ENCODE data around the gene GHRL. TPM values are rescaled to one million over a fixed set of nuclear protein-coding genes. Genes with fewer than 3 reads are reported as not detected.

The GHRL gene
- polyA plus RNA-seq, 2 of the 4 experiments (the other 2 are of a cell fraction): not detected

- Histone ChIP-seq H3K27ac (peak overlapping the region in 1 of 2 experiments; percentile 27; a peak in 1 of 6 replicates), H3K9me3 (no peaks in the 10 kb centered on the region), H3K4me3 (no peak overlapping the region), H3K4me2 (no peak overlapping the region), H3K4me1 (no peaks in the 10 kb centered on the region)
- ATAC-seq (peak; percentile 76 to 80), DNase-seq (ENCODE audit: low read depth in 1 of 2, low spot score in 1 of 2) (peak; percentile 72 to 78), FAIRE-seq (no peak)
- WGBS (ENCODE audit: missing lambda C conversion rate): 68% methylated on average over 2 of the region's 2 CpGs
- no peak for TF ChIP-seq PBX3 (IDR thresholded peaks at IDR 0.05)
- TF ChIP-seq FOSL2 (IDR thresholded peaks at IDR 0.05): no peak
- TF ChIP-seq FOSL2 (CRISPR knock-in tag; IDR thresholded peaks at IDR 0.05): peak; percentile 67
- peak; percentile 68 to 69 for TF ChIP-seq RAD21 (conservative IDR thresholded peaks at IDR 0.05 in 1 of 2, IDR thresholded peaks at IDR 0.05 in 1 of 2)
- peak; percentile 64 for TF ChIP-seq CTCF (IDR thresholded peaks at IDR 0.05)
- TF ChIP-seq SMC3 (IDR thresholded peaks at IDR 0.05): peak; percentile 52
- CTCF ChIA-PET: interaction anchor here (0.6 to 2.7 kb wide), 30 partner anchors 10 to 496 kb away, joined by 3 to 25 read pairs (median 4); partner anchors contain the start of genes BRK1, CRELD1 and EMC3
- POLR2A ChIA-PET: interaction anchor here (1.0 kb wide), 1 partner anchor 34 kb away, joined by 3 read pairs; the partner anchor contains the start of gene SEC13
Measured at GRCh38 chr3:10286596-10287295, 6.0 kb downstream of the GHRL start.

- CTCF ChIA-PET: interaction anchor here (0.8 to 2.7 kb wide), 22 partner anchors 10 to 459 kb away, joined by 3 to 25 read pairs (median 5); partner anchors contain the start of genes BRK1 and CRELD1
- H3K27ac ChIP-seq: no peak overlapping the region
- DNase-seq (ENCODE audit: low read depth in 1 of 2, low spot score in 1 of 2): no peak
- no peaks in the 10 kb centered on the region for H3K4me1 ChIP-seq
- 90% methylated on average over 5 of the region's 5 CpGs for WGBS (ENCODE audit: missing lambda C conversion rate)
- no peak overlapping the region for H3K4me2 ChIP-seq
- FAIRE-seq: no peak
- ATAC-seq: no peak
- POLR2A ChIA-PET: no interaction called here
- H3K9me3 ChIP-seq: no peaks in the 10 kb centered on the region
- TF ChIP-seq MAZ (IDR thresholded peaks at IDR 0.05; ENCODE audit: borderline replicate concordance, low read depth, low read length): no peak
- H3K4me3 ChIP-seq: no peak overlapping the region
Measured at GRCh38 chr3:10286133-10286524, 6.6 kb downstream of the GHRL start.

- ChIA-PET CTCF (interaction anchor here (0.9 to 2.7 kb wide), 16 partner anchors 8 to 459 kb away, joined by 3 to 25 read pairs (median 6); partner anchors contain the start of genes BRK1 and CRELD1), POLR2A (no interaction called here)
- H3K4me1 ChIP-seq: no peaks in the 10 kb centered on the region
- H3K4me2 ChIP-seq: no peak overlapping the region
- FAIRE-seq: no peak
- H3K9me3 ChIP-seq: no peaks in the 10 kb centered on the region
- TF ChIP-seq CTCF (IDR thresholded peaks at IDR 0.05): no peak
- no peak for TF ChIP-seq SREBF2 (IDR thresholded peaks at IDR 0.05)
- no peak for TF ChIP-seq EP300 (IDR thresholded peaks at IDR 0.05)
- no peak for TF ChIP-seq HMGXB4 (CRISPR knock-in tag; IDR thresholded peaks at IDR 0.05; ENCODE audit: borderline replicate concordance)
- no peak for TF ChIP-seq GATA3 (IDR thresholded peaks at IDR 0.05; ENCODE audit: borderline replicate concordance)
- no peak for TF ChIP-seq EHF (CRISPR knock-in tag; IDR thresholded peaks at IDR 0.05)
- no peak for TF ChIP-seq ATOH8 (CRISPR knock-in tag; IDR thresholded peaks at IDR 0.05; ENCODE audit: low read depth)
- TF ChIP-seq JUNB (IDR thresholded peaks at IDR 0.05): no peak
- no peak for TF ChIP-seq MYC (IDR thresholded peaks at IDR 0.05; ENCODE audit: borderline replicate concordance, low read length)
- no peak for TF ChIP-seq FOSL2 (IDR thresholded peaks at IDR 0.05)
- no peak for TF ChIP-seq FOSL2 (CRISPR knock-in tag; IDR thresholded peaks at IDR 0.05)
- TF ChIP-seq HOXA7 (CRISPR knock-in tag; IDR thresholded peaks at IDR 0.05): no peak
- no peak for TF ChIP-seq MAX (IDR thresholded peaks at IDR 0.05)
- TF ChIP-seq CBX8 (IDR thresholded peaks at IDR 0.05): no peak
- TF ChIP-seq CBX2 (IDR thresholded peaks at IDR 0.05; ENCODE audit: borderline replicate concordance, low read depth): no peak
- TF ChIP-seq E2F6 (IDR thresholded peaks at IDR 0.05; ENCODE audit: borderline replicate concordance, low read depth): no peak
- no peak overlapping the region for H3K4me3 ChIP-seq
- DNase-seq (ENCODE audit: low read depth in 1 of 2, low spot score in 1 of 2): no peak
- no peak for ATAC-seq
- WGBS (ENCODE audit: missing lambda C conversion rate): 91% methylated on average over 12 of the region's 12 CpGs
- H3K27ac ChIP-seq: no peak overlapping the region
Measured at GRCh38 chr3:10285272-10286132, 7.2 kb downstream of the GHRL start.
